Vagina (tissue), 2 donors: ENCODE measurements around the gene TENM4. TPM values are rescaled to one million over a fixed set of nuclear protein-coding genes. Genes with fewer than 3 reads are reported as not detected.
A peak's percentile ranks its signal among the peaks of the same experiment; 100 is the strongest.

Experiments used
- DNase-seq, 2 donors: peaks; one replicate each; pipeline ENCODE4 v3.0.0-alpha.2; 2017; ENCODE audit errors: extremely low spot score in 2 of 2
- H3K27ac ChIP-seq: fragments of 200-600 bp; sonication (generic); one replicate; pipeline ENCODE4 v1.5.1; 2019
- H3K27me3 ChIP-seq: fragments of 200-600 bp; sonication (generic); one replicate; pipeline ENCODE4 v1.5.1; 2019
- H3K36me3 ChIP-seq, 2 donors: fragments of 200-600 bp; sonication (generic); one replicate each; pipeline ENCODE4 v1.5.1; 2017 to 2019
- H3K4me1 ChIP-seq: fragments of 200-600 bp; sonication (generic); one replicate; pipeline ENCODE4 v1.5.1; 2019
- H3K4me3 ChIP-seq, 2 donors: fragments of 200-600 bp; sonication (generic); 1 replicate in 1 of 2; 2 replicates in 1 of 2; pipeline ENCODE4 v1.5.1; 2016 to 2019
- H3K9me3 ChIP-seq: fragments of 200-600 bp; sonication (generic); one replicate; pipeline ENCODE4 v1.5.1; 2019
- CTCF ChIP-seq, 3 experiments: fragments of 450-650 bp in 2 of 3; fragments of 200-600 bp in 1 of 3; sonication (generic) in 1 of 3; IDR thresholded peaks; one replicate each; pipeline ENCODE4 v1.5.1; 2017 to 2019; ENCODE audit warnings: antibody characterized with exemption in 3 of 3, mild to moderate bottlenecking in 2 of 3, moderate library complexity in 2 of 3
- POLR2A ChIP-seq, 2 donors: fragments of 450-650 bp; IDR thresholded peaks; one replicate each; pipeline ENCODE4 v1.6.1; 2017; ENCODE audit warnings: antibody characterized with exemption in 2 of 2, mild to moderate bottlenecking in 2 of 2, moderate library complexity in 2 of 2
- POLR2AphosphoS5 ChIP-seq, 2 donors: sonication (generic); formaldehyde crosslinking; IDR thresholded peaks; one replicate each; pipeline ENCODE4 v1.9.0; 2017; ENCODE audit warnings: antibody characterized with exemption in 2 of 2, mild to moderate bottlenecking in 2 of 2, low read depth in 1 of 2; ENCODE audit not compliant: insufficient read depth in 1 of 2
- intact Hi-C: fragments of 100-400 bp; cut with DNase I; formaldehyde crosslinking; loops from one replicate; pipeline ENCODE4 v1.15.1; 2023
- total RNA-seq: library from RNA; depleted of rRNA; stranded (reverse); fragments of >200 nt; gene quantifications from one replicate; pipeline ENCODE4 v1.2.3, GENCODE V29; 2016

TENM4 gene
- total RNA-seq, 1 donor from 2014 or later: 12.5 TPM

DNA sequence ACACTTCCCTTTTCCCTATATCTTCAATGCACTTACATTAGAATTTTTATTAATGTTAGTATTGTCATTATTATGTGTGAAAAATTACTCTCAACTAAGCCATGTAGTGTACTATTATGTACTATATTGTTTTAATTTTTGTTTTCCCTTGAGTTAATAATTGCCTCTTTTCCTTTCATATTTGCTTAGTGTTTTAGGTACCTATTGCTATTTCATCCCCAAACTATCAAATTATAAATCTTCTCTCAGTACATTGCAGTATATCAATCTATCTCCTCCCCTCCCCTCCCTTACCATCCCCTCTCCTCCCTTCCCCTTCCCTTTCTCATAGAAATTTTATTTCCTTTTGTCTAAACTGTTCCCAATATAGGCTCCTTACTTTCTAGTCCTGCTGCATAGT lies 12.8 kb upstream of the TENM4 start:
- no peak for DNase-seq
- intact Hi-C loops: no loop called here
- Histone ChIP-seq H3K9me3 (no peaks in the 10 kb centered on the region), H3K4me1 (no peaks in the 10 kb centered on the region), H3K36me3 (no peaks in the 10 kb centered on the region), H3K27ac (no peak overlapping the region), H3K4me3 (no peak overlapping the region), H3K27me3 (no peaks in the 10 kb centered on the region)
- TF ChIP-seq CTCF (IDR thresholded peaks at IDR 0.05): no peak
- no peak for TF ChIP-seq POLR2A (IDR thresholded peaks at IDR 0.05)
- TF ChIP-seq POLR2AphosphoS5 (IDR thresholded peaks at IDR 0.05; ENCODE audit: insufficient read depth in 1 of 2, low read depth in 1 of 2): no peak

- intact Hi-C loops: no loop called here
- H3K4me1 ChIP-seq: no peaks in the 10 kb centered on the region
- no peak for DNase-seq
- no peaks in the 10 kb centered on the region for H3K9me3 ChIP-seq
- no peaks in the 10 kb centered on the region for H3K27me3 ChIP-seq
- no peak for TF ChIP-seq POLR2AphosphoS5 (IDR thresholded peaks at IDR 0.05; ENCODE audit: insufficient read depth in 1 of 2, low read depth in 1 of 2)
- no peak for TF ChIP-seq POLR2A (IDR thresholded peaks at IDR 0.05)
- no peak for TF ChIP-seq CTCF (IDR thresholded peaks at IDR 0.05)
- no peak overlapping the region for H3K4me3 ChIP-seq
- H3K27ac ChIP-seq: no peak overlapping the region
- H3K36me3 ChIP-seq: no peaks in the 10 kb centered on the region
These were observed 8.2 kb upstream of the TENM4 start for GRCh38 chr11:79449040-79449439.

DNA sequence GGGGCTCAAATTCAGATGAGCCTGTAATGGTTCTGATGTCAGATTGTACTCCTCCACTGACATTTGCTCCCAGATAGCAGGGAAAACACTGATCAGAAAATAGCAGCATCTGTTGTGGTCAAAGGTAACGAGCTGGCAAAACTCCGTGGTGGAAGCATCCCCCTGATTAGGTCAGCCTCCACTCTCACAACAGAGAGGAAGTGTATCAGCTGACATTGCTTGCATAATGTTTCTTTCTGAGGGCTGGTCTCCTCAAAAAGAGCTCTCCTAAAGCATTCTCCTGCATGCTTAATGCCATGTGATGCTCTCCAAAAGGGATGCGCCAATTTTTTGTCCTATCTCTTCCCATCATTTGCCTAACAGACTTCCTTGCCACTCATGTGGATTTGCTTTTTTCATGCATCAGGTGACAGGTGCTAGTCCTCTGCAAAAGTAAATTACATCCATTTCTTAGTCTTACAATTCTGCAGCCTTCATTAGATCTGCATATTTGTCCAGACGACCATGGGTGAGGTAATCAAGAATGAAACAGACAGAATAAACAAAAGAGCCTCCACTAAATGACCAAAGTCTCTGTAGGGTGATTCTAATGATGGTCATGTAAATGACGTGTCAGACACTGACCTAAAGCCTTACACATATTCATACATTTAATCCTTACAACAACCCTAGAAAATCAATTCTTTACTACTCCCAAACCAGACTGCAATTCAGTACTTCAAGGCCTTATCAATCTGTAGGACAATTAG lies 6.4 kb upstream of the TENM4 start:
- no peaks in the 10 kb centered on the region for H3K9me3 ChIP-seq
- no peaks in the 10 kb centered on the region for H3K4me1 ChIP-seq
- TF ChIP-seq POLR2A (IDR thresholded peaks at IDR 0.05) (no peak), CTCF (IDR thresholded peaks at IDR 0.05) (no peak)
- no peaks in the 10 kb centered on the region for H3K27me3 ChIP-seq
- no peaks in the 10 kb centered on the region for H3K36me3 ChIP-seq
- no peak overlapping the region for H3K4me3 ChIP-seq
- DNase-seq: no peak
- H3K27ac ChIP-seq: no peak overlapping the region
- intact Hi-C loops: no loop called here

- Histone ChIP-seq H3K27ac (no peak overlapping the region), H3K27me3 (no peaks in the 10 kb centered on the region), H3K9me3 (no peaks in the 10 kb centered on the region), H3K4me3 (no peak overlapping the region), H3K36me3 (no peaks in the 10 kb centered on the region), H3K4me1 (peaks cover 10% of the 10 kb centered on the region)
- no peak for TF ChIP-seq POLR2AphosphoS5 (IDR thresholded peaks at IDR 0.05; ENCODE audit: insufficient read depth in 1 of 2, low read depth in 1 of 2)
- no peak for TF ChIP-seq CTCF (IDR thresholded peaks at IDR 0.05)
- no peak for TF ChIP-seq POLR2A (IDR thresholded peaks at IDR 0.05)
- intact Hi-C loops: no loop called here
- no peak for DNase-seq
These were observed 4.1 kb upstream of the TENM4 start for GRCh38 chr11:79444923-79445322.

- peak overlapping the region; percentile 52 to 62 for H3K4me3 ChIP-seq
- no peaks in the 10 kb centered on the region for H3K36me3 ChIP-seq
- no peak for DNase-seq
- TF ChIP-seq CTCF (IDR thresholded peaks at IDR 0.05): no peak
- TF ChIP-seq POLR2A (IDR thresholded peaks at IDR 0.05): no peak
- no peak for TF ChIP-seq POLR2AphosphoS5 (IDR thresholded peaks at IDR 0.05; ENCODE audit: insufficient read depth in 1 of 2, low read depth in 1 of 2)
- H3K27ac ChIP-seq: peak overlapping the region; percentile 92
- intact Hi-C loops: no loop called here
- H3K27me3 ChIP-seq: no peaks in the 10 kb centered on the region
- H3K4me1 ChIP-seq: peaks cover 43% of the 10 kb centered on the region
- H3K9me3 ChIP-seq: no peaks in the 10 kb centered on the region
These were observed 638 bp upstream of the TENM4 start for GRCh38 chr11:79441461-79441875.
